ENCODE data around the gene PACS1. TPM values are rescaled to one million over a fixed set of nuclear protein-coding genes. Genes with fewer than 3 reads are reported as not detected.
A peak's percentile ranks its signal among the peaks of the same experiment; 100 is the strongest.

Gene PACS1
- total and polyA plus RNA-seq, 2 donors (not counting 1 experiment from before 2014, with no cell fraction given), result 131 to 303 TPM

GRCh38 chr11:66222358-66223149 lies 152.5 kb downstream of the PACS1 start:
- Mint-ChIP-seq H3K9me3 (ENCODE audit: insufficient read depth) (no peaks in the 10 kb centered on the region), H3K27ac (peak overlapping the region; percentile 91), H3K27me3 (no peaks in the 10 kb centered on the region), H3K4me1 (peaks cover 16% of the 10 kb centered on the region), H3K4me3 (peak overlapping the region; percentile 6)
- H3K4me1 ChIP-seq (ENCODE audit: control insufficient read depth in 2 of 2, insufficient read depth in 2 of 2, low read length in 2 of 2), result peaks cover 10 to 14% of the 10 kb centered on the region in 2 donors
- ATAC-seq (ENCODE audit: low read depth) (peak; percentile 98), DNase-seq (peak; percentile 98)
- intact Hi-C loops (cut with micrococcal nuclease), result loop anchor here (1.0 kb wide), 4 partner anchors 36 to 170 kb away; partner anchors contain the start of gene SF3B2
- H4K20me1 ChIP-seq (ENCODE audit: control insufficient read depth, insufficient read depth, low read length, poor library complexity, severe bottlenecking), result peaks cover 7% of the 10 kb centered on the region
- H2AFZ ChIP-seq (ENCODE audit: insufficient read depth, low read depth, low read length, poor library complexity, severe bottlenecking), result no peak overlapping the region
- 33% methylated on average over 15 of the region's 21 CpGs for WGBS (ENCODE audit: insufficient coverage)
- ChIA-PET CTCF (interaction anchor here (0.6 to 4.4 kb wide), 23 partner anchors 12 to 976 kb away, joined by 3 to 31 read pairs (median 4); partner anchors contain the start of genes MRPL11, SF3B2 and YIF1A), POLR2A (interaction anchor here (1.3 kb wide), 1 partner anchor 45 kb away, joined by 6 read pairs; the partner anchor contains the start of gene RAB1B)
- peaks cover 7 to 76% of the 10 kb centered on the region in 2 experiments for H3K36me3 ChIP-seq (replicated peaks in 1 of 2; ENCODE audit: control extremely low read depth in 1 of 2, control insufficient read depth in 1 of 2, extremely low read depth in 1 of 2, insufficient read depth in 2 of 2, low read length in 1 of 2)
- H3K4me2 ChIP-seq (replicated peaks; ENCODE audit: low read depth, low read length, poor library complexity, severe bottlenecking), result peak overlapping the region; percentile 49
- H3K27me3 ChIP-seq (replicated peaks in 1 of 4; ENCODE audit: control extremely low read depth in 1 of 4, control insufficient read depth in 3 of 4, insufficient read depth in 4 of 4, low read length in 3 of 4), result no peaks in the 10 kb centered on the region
- H3K9me3 ChIP-seq (ENCODE audit: control extremely low read depth in 1 of 3, control insufficient read depth in 2 of 3, insufficient read depth in 1 of 3, low read length in 2 of 3), result no peaks in the 10 kb centered on the region
- H3K79me2 ChIP-seq (ENCODE audit: control insufficient read depth, insufficient read depth, low read length), result peaks cover 9% of the 10 kb centered on the region
- no peak overlapping the region for H3K4me3 ChIP-seq (ENCODE audit: control extremely low read depth in 1 of 5, extremely low read depth in 1 of 5, insufficient read depth in 1 of 5, low read depth in 2 of 5, low read length in 4 of 5)
- H3K9ac ChIP-seq (ENCODE audit: low read length), result no peak overlapping the region
- no peak for TF ChIP-seq EZH2 (IDR thresholded peaks at IDR 0.05; ENCODE audit: borderline replicate concordance, insufficient read depth, low read depth, low read length, poor library complexity, severe bottlenecking)
- TF ChIP-seq CTCF (IDR thresholded peaks at IDR 0.05), result peak; percentile 99
- H3K27ac ChIP-seq (ENCODE audit: low read length in 2 of 2), result peak overlapping the region; percentile 94 to 95
